ENCODE data around the gene GTF2A1L. TPM values are rescaled to one million over a fixed set of nuclear protein-coding genes. Genes with fewer than 3 reads are reported as not detected.

The GTF2A1L gene
- total RNA-seq, 1 experiment from 2014 or later = 0.22 TPM

GRCh38 chr2:48694149-48694548 is 76.5 kb downstream of the GTF2A1L start (continued):
- no peak for TF ChIP-seq SP1 (IDR thresholded peaks at IDR 0.05; ENCODE audit: low read depth)
- TF ChIP-seq, protein P1, sequence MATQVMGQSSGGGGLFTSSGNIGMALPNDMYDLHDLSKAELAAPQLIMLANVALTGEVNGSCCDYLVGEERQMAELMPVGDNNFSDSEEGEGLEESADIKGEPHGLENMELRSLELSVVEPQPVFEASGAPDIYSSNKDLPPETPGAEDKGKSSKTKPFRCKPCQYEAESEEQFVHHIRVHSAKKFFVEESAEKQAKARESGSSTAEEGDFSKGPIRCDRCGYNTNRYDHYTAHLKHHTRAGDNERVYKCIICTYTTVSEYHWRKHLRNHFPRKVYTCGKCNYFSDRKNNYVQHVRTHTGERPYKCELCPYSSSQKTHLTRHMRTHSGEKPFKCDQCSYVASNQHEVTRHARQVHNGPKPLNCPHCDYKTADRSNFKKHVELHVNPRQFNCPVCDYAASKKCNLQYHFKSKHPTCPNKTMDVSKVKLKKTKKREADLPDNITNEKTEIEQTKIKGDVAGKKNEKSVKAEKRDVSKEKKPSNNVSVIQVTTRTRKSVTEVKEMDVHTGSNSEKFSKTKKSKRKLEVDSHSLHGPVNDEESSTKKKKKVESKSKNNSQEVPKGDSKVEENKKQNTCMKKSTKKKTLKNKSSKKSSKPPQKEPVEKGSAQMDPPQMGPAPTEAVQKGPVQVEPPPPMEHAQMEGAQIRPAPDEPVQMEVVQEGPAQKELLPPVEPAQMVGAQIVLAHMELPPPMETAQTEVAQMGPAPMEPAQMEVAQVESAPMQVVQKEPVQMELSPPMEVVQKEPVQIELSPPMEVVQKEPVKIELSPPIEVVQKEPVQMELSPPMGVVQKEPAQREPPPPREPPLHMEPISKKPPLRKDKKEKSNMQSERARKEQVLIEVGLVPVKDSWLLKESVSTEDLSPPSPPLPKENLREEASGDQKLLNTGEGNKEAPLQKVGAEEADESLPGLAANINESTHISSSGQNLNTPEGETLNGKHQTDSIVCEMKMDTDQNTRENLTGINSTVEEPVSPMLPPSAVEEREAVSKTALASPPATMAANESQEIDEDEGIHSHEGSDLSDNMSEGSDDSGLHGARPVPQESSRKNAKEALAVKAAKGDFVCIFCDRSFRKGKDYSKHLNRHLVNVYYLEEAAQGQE (IDR thresholded peaks at IDR 0.05; ENCODE audit: low read depth) = no peak

DNA sequence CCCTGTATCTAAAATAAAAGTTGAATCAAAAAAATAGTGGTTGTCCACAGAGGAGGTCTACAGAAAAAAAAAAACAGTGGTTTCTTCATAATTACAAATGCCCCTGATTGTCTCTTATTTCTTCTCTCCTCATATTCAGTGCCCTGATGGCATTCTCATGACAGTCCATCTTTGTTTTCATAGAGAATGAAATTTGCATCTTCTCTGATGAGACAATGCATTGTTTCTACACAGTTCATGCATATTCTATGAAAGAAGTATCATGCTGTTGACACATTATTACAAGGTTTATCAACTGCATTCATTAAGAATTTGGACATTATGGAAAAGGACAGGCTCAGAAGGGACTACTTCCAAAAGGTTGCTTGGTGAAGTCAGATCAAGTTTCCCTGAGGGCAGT is 78.3 kb downstream of the GTF2A1L start:
- POLR2A ChIA-PET = no interaction called here
- Histone ChIP-seq H3K9me2 (ENCODE audit: insufficient read depth) (no peaks in the 10 kb centered on the region), H3K4me3 (replicated peaks in 1 of 2; ENCODE audit: low read depth in 1 of 2, low read length in 2 of 2) (no peak overlapping the region), H3K9ac (ENCODE audit: low read length) (no peak overlapping the region), H3K27ac (ENCODE audit: low read depth, low read length) (no peak overlapping the region), H3K4me2 (ENCODE audit: low read length) (no peak overlapping the region), H3K36me3 (ENCODE audit: control insufficient read depth in 1 of 2, insufficient read depth in 2 of 2, low read length in 2 of 2) (no peaks in the 10 kb centered on the region), H4K20me1 (ENCODE audit: insufficient read depth) (no peaks in the 10 kb centered on the region), H3K9me3 (ENCODE audit: control insufficient read depth in 1 of 2, insufficient read depth in 1 of 2, low read depth in 1 of 2, low read length in 2 of 2) (no peaks in the 10 kb centered on the region), H2AFZ (ENCODE audit: low read depth, low read length, poor library complexity, severe bottlenecking) (no peak overlapping the region), H3K27me3 (ENCODE audit: insufficient read depth, low read length) (peaks cover 6% of the 10 kb centered on the region; the same call in 1 of the 2 replicates), H3K79me2 (ENCODE audit: insufficient read depth, low read length) (no peaks in the 10 kb centered on the region), H3K4me1 (ENCODE audit: control insufficient read depth in 1 of 2, insufficient read depth in 2 of 2, low read length in 2 of 2) (no peaks in the 10 kb centered on the region)
- ATAC-seq (no peak), DNase-seq (ENCODE audit: low read depth, low spot score) (no peak)
- CTCF ChIA-PET = no interaction called here
- intact Hi-C loops (cut with micrococcal nuclease) = no loop called here
- BruUV-seq (replicated peaks) = no TSS peak
- RAD21 ChIA-PET (ENCODE audit: low non-redundant PET in 1 of 2, low total read pairs in 2 of 2, uncharacterized antibody in 2 of 2, unreplicated experiment in 2 of 2) = no interaction called here
- TF ChIP-seq EZH2 (IDR thresholded peaks at IDR 0.05) = no peak
- TF ChIP-seq FOSL1 (IDR thresholded peaks at IDR 0.05; ENCODE audit: low read depth) = no peak
- no peak for TF ChIP-seq CBX3 (IDR thresholded peaks at IDR 0.05; ENCODE audit: low read depth)
- TF ChIP-seq ATF3 (IDR thresholded peaks at IDR 0.05) = no peak
- no peak for TF ChIP-seq POLR2AphosphoS5 (IDR thresholded peaks at IDR 0.05; ENCODE audit: low read depth, low read length)
- TF ChIP-seq JUND (IDR thresholded peaks at IDR 0.05) = no peak
- TF ChIP-seq ZNF274 (IDR thresholded peaks at IDR 0.05; ENCODE audit: low read depth, low read length) = no peak
- no peak for TF ChIP-seq ZFX (IDR thresholded peaks at IDR 0.05)
- TF ChIP-seq, protein P1 (IDR thresholded peaks at IDR 0.05; ENCODE audit: low read depth) = no peak
- TF ChIP-seq POLR2A (IDR thresholded peaks at IDR 0.05; ENCODE audit: borderline replicate concordance, extremely low read depth, insufficient read depth, insufficient read length) = no peak
- TF ChIP-seq CEBPB (IDR thresholded peaks at IDR 0.05; ENCODE audit: low read depth) = no peak
- no peak for TF ChIP-seq EZH2phosphoT487 (IDR thresholded peaks at IDR 0.05; ENCODE audit: borderline replicate concordance)
- TF ChIP-seq RAD21 (IDR thresholded peaks at IDR 0.05; ENCODE audit: low read depth) = no peak
- TF ChIP-seq, protein P2, sequence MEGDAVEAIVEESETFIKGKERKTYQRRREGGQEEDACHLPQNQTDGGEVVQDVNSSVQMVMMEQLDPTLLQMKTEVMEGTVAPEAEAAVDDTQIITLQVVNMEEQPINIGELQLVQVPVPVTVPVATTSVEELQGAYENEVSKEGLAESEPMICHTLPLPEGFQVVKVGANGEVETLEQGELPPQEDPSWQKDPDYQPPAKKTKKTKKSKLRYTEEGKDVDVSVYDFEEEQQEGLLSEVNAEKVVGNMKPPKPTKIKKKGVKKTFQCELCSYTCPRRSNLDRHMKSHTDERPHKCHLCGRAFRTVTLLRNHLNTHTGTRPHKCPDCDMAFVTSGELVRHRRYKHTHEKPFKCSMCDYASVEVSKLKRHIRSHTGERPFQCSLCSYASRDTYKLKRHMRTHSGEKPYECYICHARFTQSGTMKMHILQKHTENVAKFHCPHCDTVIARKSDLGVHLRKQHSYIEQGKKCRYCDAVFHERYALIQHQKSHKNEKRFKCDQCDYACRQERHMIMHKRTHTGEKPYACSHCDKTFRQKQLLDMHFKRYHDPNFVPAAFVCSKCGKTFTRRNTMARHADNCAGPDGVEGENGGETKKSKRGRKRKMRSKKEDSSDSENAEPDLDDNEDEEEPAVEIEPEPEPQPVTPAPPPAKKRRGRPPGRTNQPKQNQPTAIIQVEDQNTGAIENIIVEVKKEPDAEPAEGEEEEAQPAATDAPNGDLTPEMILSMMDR (IDR thresholded peaks at IDR 0.05 in 2 of 3, conservative IDR thresholded peaks at IDR 0.05 in 1 of 3; ENCODE audit: borderline replicate concordance in 1 of 3, insufficient read depth in 1 of 3, low read depth in 2 of 3, low read length in 2 of 3) = no peak
- no peak for TF ChIP-seq SRF (IDR thresholded peaks at IDR 0.05; ENCODE audit: low read depth)
- TF ChIP-seq EGR1 (IDR thresholded peaks at IDR 0.05; ENCODE audit: low read depth) = no peak
- no peak for TF ChIP-seq SIN3A (IDR thresholded peaks at IDR 0.05; ENCODE audit: low read depth)
- TF ChIP-seq SP1 (IDR thresholded peaks at IDR 0.05; ENCODE audit: low read depth) = no peak
